NB4 (cell line): ENCODE measurements around the gene NDUFAF2.

Experiments used
- MYC ChIP-seq: IDR thresholded peaks from 2 replicates; pipeline ENCODE4 v1.6.1; 2011; ENCODE audit warnings: low read depth, low read length
- POLR2A ChIP-seq: IDR thresholded peaks from 2 replicates; pipeline ENCODE4 v1.6.1; 2011; ENCODE audit warnings: mild to moderate bottlenecking; ENCODE audit not compliant: insufficient read length; ENCODE audit errors: extremely low read depth
- TF ChIP-seq, protein P1 (sequence below): IDR thresholded peaks from one replicate; pipeline ENCODE4 v1.5.1; 2012; ENCODE audit warnings: low read depth, low read length
- TF ChIP-seq, protein P2 (sequence below): IDR thresholded peaks from 2 replicates; pipeline ENCODE4 v1.6.1; 2011; ENCODE audit warnings: low read depth, low read length

DNA sequence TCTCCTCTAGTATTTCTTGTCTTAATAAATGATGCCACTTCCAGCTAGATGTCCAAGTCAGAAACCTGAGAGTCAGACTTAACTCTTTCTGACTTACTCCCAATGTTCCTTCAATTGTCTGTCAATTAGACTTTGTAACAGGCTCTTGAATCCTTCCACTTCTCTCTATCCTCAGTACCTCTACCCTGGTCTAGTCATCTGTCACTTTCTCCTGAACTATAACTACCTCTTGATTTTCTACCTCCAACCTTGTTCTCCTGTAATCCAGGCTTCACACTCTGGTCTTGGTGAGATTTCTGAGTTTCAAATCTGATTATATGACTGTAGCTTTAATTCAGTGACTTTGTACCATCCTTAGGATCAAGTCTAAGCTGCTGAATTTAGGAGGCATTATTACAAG lies 64.9 kb downstream of the NDUFAF2 start:
- TF ChIP-seq, protein P1, sequence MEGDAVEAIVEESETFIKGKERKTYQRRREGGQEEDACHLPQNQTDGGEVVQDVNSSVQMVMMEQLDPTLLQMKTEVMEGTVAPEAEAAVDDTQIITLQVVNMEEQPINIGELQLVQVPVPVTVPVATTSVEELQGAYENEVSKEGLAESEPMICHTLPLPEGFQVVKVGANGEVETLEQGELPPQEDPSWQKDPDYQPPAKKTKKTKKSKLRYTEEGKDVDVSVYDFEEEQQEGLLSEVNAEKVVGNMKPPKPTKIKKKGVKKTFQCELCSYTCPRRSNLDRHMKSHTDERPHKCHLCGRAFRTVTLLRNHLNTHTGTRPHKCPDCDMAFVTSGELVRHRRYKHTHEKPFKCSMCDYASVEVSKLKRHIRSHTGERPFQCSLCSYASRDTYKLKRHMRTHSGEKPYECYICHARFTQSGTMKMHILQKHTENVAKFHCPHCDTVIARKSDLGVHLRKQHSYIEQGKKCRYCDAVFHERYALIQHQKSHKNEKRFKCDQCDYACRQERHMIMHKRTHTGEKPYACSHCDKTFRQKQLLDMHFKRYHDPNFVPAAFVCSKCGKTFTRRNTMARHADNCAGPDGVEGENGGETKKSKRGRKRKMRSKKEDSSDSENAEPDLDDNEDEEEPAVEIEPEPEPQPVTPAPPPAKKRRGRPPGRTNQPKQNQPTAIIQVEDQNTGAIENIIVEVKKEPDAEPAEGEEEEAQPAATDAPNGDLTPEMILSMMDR = no peak
- no peak for TF ChIP-seq POLR2A
- TF ChIP-seq, protein P2, sequence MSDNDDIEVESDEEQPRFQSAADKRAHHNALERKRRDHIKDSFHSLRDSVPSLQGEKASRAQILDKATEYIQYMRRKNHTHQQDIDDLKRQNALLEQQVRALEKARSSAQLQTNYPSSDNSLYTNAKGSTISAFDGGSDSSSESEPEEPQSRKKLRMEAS = no peak
- TF ChIP-seq MYC = no peak
